Activated CD4-positive, CD25-positive, alpha-beta regulatory T cell (primary cell): ENCODE measurements around the gene SYP.

Experiments used
- DNase-seq, 4 experiments: peaks; one replicate each; lab custom pipeline; 2025; lab: John Stamatoyannopoulos, UW

SYP gene

DNA sequence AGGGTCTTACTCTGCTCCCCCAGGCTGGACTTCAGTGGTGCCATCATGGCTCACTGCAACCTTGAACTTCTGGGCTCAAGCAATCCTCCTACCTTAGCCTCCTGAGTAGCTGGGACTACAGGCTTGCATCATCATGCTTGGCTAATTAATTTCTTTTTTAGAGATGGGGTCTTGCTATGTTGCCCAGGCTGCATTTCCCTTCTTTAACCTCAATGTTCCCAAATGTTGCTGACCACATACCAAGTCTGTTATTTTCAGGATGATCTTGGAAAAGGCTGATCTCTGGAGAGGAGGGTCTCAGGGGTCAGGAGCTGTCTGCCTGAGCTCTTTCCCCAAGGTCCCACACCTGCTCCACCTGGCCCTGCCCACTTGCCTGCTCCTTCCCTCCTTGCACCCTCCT, 20.1 kb upstream of the SYP start:
- no peak for DNase-seq

DNA sequence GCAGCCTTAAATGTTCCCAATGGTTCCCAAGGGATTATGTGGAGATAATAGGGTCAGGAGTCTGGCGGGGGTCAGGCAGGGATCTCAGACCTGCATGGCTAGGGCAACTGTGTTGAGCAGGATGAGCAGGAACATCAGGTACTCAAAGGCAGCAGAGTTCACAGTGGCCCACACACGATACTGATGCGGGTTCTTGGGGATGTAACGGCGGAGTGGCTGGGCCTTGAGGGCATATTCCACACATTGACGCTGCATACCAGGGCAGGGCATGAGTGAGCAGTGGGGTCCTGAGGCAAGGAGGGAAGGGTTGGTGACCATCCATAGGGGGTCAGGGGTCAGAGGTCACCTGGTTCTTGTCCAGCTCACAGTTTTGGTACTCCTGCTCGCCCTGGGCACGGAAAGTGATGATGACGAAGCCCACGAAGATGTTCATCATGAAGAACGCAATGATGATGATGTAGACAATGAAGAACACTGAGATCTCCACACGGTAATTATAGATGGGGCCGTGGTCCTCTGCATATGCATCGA, 15.1 kb upstream of the SYP start:
- DNase-seq: no peak

DNA sequence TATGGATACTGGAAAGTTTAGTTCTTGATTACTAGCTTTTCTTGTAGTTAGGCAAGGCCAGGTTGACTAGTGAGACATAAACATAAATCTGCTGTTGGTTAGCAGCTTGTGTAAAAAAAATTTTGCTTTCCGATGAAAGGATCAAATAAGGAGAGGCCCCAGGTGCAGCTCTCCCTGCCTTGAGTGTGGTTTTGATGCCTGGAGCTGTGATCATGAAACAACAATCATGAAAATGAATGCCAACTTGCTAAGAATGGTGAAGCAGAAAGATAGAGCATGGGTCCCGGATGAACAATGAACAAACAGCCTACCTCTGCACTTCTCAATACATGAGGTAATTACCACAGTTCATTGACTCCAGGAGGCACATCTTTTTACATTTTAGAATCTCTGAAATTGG, 14.4 kb upstream of the SYP start:
- DNase-seq: no peak

DNA sequence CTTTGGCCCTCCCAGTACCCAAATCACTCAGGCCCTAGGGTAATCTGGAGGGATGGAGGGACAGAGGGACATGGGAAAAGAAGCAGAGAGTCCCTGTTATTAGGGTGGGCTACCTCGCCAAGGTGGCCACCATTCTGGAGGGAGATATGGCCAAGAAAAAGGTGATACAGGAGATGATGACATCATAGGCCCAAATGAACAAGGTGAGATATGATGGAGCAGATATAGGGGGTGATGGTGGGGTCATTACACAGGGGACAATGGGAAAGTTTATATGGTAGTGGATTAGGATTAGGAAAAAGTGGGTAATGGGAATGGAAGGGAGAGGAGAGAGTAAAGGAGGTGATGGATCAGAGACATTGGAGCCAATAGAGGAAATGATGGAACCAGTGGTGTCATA, 12.9 kb upstream of the SYP start:
- DNase-seq: no peak

DNA sequence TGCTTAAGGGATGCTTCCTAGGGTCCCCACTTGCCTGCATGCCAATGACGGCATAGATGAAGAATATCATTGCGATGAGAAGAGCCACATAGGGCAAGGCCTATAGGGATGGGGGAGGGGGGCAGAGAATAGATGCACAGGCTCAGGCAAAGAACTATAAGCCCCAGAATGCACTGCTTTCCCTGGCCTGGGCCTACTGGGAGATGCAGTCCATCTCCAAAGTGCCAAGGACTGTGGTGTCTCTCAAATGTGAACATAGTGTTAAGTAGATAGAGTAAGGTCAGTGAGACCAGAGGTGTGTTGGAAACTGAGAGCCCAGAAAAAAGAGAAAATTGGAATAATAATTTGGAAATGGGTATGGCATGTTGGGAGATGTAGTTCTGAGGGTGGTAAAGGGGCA, 12.2 kb upstream of the SYP start:
- no peak for DNase-seq

DNA sequence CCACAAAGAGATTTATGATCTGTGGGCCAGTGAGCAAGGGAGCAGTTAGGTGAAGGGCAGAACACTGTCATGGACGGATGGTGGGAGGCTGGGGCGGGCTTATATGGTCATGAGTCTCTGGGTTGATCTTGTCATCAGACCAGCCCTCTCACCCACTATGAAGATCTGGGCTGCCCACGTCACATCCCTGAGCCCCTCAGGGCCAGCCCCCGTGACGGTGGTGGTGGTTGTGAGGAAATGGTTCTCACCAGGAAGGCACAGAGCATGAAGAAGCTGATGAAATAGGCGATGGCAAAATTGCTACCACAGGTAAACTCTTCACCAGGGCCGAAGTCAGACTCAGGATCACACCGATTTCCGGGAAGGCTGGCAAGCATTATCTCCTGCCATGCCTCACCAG, 11.1 kb upstream of the SYP start:
- no peak for DNase-seq

DNA sequence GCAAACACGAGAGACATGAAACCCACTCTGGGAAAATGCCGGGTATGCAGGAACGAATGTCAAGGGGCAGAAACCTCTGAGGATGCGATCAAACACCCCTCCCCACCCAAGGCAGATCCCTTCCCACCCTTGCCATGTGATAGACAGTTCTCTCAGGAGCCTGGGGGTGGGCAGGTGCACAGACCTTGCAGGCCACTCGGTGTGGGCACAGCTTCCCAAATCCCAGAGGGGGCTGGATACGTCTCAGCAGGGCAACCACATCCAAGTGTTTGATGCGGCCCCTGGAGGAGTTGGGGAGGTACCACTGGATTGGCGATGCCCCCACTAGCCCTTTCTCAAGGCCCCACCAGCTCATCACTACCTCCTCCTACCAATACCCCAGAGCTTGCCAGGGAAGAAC, 10.4 kb upstream of the SYP start:
- DNase-seq: no peak

DNA sequence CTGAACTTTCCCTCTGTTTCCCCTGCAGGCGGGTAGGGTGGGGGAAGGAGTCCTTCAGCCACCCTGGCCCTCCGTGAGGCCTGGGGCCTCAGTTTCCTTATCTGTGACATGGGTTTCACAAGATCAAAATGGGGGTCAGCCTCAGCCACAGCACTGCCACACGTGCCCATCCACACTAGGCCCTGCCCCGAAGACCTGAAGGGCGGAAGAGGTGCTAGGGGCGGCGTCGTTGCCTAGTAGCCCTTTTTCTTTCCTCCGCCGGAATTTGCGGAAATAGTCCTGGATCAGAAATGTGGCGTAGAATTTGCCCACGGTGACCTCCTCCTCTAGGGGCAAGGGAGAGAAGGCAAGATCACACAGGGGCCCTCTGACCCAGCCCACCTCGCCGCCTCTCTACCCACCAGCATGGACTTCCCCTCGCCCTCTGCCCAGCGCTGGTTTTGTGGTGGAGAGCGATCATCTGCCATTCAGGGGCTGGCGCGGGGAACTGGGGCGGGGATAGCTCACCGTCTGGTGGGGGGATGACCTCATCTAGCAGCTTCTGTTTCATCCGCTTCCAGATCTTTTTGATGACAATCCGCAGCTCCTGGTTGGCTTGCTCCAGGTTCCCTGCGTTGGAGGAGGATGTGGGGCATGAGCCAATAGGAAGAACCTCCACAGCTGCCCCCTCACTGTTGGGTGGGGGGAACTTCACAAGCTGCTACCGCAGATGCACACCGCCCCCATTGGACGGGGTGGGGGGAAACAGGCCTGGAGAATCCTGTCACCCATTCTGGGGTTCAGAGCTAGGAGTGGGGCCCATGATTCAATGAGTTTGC, 9.7 kb upstream of the SYP start:
- DNase-seq: no peak

DNA sequence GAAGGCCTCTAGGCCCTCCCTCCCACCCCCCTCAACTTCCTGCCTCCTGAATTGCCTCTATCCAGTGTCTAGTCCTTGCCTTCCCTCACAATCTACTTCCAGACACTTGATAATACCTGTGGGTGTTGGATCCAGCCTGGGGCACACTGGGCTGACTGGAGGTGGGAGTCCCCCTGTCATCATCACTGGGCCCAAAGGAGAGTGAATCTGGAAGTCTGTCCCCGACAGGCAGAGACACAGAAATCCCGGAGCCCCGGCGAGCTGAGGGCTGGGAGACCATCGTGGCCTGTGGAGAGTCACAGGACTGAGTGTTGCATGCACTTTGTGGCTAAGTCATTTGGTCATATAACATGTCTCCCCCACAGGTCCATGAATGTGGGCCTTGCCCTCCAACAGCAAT, 8.4 kb upstream of the SYP start:
- no peak for DNase-seq

DNA sequence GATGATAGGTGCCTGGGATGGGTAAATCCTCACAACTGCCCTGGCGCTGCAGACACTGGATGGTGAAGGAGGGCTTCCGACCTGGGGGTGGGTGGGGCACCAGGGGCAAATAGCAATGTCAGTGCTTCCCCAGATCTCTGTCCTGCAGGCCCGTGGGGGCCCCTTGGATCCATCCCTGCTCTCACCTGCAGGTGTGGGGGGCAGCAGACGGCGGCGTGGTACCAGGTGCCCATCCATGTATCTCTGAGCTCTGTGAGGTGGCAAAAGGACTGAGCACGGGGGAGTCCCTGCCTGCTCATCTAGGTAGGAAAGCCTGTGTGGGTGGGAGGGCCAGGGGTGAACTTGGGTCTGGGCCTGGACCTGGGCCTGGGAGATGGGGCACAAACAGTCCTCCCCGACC, 6.5 kb upstream of the SYP start:
- DNase-seq: no peak

DNA sequence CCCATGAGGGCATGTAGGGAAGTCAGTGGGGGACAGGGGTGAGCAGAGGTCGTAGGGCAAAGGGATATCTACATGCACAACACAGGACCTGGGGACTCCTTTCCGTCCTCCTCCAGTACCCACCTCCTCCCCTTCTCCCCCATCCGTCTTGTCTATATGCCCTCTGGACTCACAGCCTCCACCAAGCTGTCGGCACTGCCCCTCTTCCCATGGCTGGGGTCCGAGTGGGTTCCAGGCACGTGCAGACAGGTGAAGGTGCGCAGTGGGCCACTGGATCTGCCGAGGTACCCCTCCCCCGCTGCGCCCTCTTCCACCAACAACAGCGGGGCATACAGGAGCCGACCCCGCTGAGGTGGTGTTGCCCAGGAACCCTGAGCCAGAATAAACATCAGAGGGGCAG, 5.5 kb upstream of the SYP start:
- DNase-seq: no peak

DNA sequence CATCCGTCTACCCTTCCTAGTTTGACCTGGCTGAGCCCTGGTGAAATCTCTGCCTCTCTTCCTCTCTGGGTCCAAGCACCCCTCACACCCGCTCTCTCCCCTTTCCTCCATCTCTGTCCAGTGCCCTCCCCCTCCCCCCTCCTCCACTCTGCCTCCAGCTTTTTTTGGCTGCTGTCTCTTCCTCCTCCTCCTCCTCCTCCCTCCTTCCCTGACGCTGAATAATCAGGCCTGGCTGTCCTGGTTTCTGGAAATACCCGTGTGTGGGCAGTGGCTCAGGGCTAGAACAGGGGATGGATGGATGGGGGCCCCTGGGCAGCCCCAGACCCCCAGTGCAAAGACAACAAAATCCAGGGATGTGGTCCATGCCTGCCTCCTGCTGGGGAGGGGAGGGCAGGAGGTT, 4.7 kb upstream of the SYP start:
- DNase-seq: no peak

DNA sequence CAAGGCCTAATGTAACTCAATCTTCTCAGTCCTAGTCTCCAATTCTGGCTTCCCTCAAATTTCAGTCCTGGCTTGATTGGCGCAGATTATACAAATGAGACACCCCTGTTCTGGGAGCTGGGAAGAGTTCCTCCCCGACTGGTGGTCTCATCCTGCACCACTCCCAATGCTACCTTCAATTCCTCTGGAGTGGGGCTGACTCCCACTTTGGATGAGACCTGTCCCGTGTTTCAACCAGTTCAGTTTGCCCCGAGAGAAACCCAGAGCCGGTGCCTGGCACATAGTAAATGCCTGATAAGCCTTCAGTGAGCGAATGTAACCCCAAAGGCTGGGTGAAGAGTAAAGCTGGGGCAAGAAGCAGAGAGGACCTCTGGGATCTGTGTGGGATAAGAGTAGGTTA, 4.0 kb upstream of the SYP start:
- no peak for DNase-seq

DNA sequence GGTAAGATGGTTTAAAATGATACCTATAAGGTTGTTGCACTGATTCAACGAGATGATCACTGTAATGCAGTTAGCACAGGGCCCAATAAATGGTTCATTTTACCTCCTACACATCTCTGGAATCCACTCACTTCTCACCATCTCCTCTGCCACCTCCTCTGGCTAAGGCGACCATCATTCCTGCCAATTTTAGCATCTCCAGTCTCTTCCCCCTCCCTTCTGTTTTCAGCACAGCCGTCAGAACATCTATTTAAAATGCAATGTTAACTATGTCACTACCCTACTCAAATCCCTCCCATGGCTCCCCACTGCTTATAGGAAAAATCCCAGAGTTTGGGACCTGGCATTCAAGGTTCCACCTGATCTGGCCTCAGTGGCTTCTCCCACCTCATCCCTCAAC, 3.5 kb upstream of the SYP start:
- no peak for DNase-seq

DNA sequence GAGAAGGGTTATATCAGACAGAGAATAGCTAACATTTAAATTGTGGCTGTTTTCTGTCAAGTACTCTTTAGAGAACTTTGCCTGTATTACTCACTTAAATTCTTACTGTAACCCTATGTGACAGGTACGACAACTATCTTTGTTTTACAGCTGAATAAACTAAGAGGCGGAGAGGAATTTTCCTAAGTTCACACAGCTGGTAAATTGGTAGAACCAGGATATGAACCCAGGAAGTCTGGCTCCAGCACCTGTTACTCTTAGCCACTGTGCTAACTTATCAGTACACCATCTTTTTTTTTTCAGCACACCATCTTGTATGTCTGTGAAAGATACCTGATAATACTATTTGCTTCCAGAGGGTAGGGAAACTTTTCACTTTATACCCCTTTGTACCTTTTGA, 2.0 kb upstream of the SYP start:
- no peak for DNase-seq

DNA sequence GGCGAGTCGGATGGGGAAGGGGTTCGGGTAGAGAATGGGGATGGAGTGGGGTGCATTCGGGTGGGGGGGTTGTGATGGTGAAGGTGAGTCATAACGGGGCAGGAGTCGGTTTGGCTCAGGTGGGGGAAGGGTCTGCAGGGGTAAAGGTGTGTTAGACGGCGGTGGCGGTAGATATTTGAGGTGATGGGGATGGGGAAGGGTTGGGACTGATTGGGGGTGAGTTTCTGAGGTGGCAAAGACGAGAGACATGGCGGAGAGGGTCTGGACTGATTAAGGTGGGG, 738 bp downstream of the SYP start:
- DNase-seq: no peak

DNA sequence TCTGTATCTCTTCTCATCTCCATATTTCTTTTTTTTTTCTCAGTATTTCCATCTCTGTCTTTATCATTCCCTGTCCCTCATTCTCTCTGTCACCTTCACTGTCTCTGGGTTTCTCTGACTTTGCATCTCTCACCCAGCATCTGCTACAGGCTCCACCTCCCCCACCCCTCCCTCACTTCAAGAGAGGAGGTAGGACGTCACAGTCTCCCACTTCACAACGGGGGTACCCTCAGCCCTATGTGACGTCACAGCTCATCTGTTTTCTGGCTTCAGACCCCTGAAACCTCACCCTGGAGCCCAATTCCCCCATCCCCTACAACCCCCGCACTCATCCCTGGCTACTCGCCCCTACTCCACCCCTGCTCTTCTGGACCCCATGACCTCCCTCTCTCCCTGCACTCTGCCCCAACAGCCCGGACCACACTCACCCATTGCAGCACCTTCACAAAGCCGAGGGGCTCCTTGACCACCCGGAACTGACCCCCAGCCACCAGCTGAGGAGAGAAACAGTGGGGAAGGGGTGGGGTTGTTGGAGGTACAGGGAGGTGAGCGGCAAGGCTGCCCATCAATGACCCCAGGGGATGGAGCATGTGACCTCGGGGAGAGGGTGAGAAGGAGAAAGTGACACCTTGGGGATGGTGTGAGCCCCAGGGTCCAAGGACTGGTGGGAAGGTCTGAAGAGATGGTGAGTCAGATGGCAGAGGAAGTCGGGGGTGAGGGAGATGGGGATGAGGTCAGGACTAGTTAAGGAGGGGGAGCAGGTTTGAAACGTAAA, 1.3 kb downstream of the SYP start:
- no peak for DNase-seq

DNA sequence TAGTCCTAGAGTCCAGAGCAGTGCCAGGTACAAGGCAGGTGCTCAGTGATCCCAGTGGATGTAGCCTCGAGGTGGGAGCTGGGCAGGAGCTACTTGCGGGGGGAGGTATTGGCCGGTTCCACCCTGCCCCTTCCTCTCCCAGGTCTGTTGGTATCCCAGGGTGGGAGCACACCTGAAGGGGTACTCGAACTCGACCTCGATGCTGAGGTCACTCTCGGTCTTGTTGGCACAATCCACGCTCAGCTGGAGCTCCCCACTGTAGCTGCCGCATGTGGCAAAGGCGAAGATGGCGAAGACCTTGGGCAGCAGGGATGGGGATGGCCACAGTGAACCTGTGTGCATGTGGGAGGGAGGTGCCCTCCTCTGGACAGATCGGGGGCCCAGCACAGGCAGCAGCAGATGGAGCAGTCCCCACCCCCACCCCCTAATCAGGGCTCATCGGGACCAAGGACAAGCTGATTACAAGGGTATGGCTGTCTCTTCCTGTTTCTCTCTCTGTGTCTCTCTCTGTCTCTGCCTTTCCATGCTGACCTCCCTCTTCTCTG, 2.4 kb downstream of the SYP start:
- no peak for DNase-seq

DNA sequence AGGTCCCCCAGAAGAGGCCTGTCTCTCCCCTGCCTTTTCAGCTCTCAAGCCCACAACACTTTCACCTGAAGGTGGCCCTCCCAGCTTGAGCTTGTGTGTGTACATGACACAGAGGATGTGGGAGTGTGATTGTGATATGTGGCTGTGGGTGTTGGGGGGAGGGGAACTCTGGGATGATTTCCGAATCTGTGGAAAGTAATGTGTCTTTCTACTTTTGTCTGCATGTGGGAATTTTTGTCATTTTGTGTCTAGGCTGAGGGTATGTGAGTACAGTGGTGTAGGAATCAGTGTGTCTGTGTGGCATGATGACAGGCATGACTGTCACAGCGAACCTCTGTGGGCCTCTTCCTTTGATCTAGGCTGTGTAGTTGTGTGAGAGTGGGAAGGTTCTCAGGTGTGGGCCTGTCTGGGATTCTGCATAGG, 6.4 kb downstream of the SYP start:
- no peak for DNase-seq

DNA sequence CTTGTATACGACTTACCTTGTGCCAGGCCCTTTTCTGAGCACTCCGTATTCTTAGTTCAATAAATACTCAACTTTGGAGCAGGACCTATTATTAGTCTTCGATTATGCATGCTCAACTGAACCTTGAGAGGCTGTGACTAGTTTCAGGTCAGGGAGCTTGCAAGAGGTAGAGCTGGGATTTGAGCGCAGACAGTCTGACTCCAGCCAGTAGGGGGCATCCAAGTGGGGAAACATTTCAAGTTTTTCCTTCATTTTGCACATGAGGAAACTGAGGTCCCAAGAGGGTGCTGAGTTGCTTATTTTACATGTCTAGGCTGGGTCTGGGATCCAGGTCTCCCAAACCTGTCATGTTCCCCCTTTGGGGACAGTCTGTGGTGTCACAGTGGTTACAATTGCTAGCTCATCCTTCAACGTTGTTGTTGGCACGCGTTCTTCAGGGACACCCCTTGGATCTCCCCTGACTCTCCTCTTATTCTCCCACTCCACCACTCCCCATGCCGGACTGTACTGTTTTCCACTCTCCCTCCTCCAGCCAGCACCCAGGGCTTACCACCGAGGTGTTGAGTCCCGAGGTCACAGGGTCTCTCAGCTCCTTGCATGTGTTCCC, 7.2 kb downstream of the SYP start:
- DNase-seq: no peak

DNA sequence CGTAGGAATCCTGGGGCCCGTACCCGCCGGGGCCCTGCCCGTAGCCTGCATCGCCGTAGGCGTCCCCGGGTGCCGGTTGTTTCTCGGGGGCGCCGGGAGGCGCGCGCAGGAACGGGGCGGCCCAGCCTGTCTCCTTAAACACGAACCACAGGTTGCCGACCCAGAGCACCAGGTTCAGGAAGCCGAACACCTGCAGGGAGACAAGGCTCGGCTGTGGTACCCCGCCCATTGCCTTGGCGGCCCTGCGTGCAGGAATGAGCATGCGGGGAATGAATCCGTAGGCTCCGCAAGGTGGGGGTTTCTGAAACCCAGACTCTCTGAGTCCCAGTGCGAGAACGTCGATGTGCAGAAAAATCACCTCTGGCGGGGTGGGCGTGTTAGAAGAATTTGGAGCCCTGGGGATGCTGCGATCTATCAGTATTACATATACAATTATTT, 8.4 kb downstream of the SYP start:
- peak in 1 of 4 experiments; percentile 34 for DNase-seq

DNA sequence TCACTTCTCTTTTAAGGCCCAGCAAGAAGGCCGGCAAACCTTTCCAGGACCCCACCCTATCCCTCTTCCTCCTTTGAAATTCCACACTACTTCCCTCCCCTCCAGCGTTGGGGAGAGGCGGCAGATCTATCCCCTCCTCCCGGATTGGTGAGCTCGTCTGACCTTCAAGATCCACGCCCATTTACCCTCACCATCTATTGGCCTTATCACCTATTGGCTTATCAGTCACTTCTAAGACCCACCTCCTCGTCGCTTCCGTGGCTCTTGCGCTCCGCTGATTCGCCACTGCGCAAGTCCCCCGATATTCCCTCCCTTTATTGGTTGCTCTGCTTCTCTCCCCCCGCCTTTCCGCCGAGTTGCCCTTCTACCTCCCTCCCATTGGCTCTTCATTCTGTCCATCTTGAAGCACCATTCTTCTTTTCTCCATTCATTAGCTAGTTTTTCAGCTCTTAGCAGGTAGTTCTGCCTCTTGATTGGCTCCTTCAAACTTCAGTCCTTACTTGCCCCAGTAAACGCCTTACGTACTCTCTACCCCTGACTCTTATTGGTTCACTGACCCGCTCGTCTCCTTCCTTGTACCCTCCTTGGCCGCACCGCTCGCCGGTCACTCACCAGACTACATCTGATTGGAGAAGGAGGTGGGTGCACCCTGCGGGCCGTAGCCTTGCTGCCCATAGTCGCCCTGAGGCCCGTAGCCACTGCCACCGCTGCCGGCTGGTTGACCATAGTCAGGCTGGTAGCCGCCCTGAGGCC, 9.0 kb downstream of the SYP start:
- peak; percentile 21 to 64 (median 56) for DNase-seq
